ENCODE data around the gene THAP6.

- no peak for TF ChIP-seq RAD21 (IDR thresholded peaks at IDR 0.05; ENCODE audit: low read depth)
- TF ChIP-seq CTCF (IDR thresholded peaks at IDR 0.05 in 2 of 3, conservative IDR thresholded peaks at IDR 0.05 in 1 of 3; ENCODE audit: borderline replicate concordance in 1 of 3, insufficient read depth in 1 of 3, low read depth in 2 of 3, low read length in 2 of 3) = no peak
- no peak for TF ChIP-seq MAX (IDR thresholded peaks at IDR 0.05)
- TF ChIP-seq CEBPB (IDR thresholded peaks at IDR 0.05; ENCODE audit: low read depth) = no peak
These were observed 18.8 kb upstream of the THAP6 start for GRCh38 chr4:75495476-75495875.

Data from HCT116 (cell line).